ENCODE results near the gene IGF1R. TPM values are rescaled to one million over a fixed set of nuclear protein-coding genes. Genes with fewer than 3 reads are reported as not detected.

The IGF1R gene
- total and polyA plus RNA-seq, 2 of the 13 experiments (the other 11 are each of a cell fraction or from before 2014, with no cell fraction given) = 15.9 to 18.4 TPM

- no peak for TF ChIP-seq ARID3A (IDR thresholded peaks at IDR 0.05; ENCODE audit: low read depth, low read length)
- peak; percentile 19; the same call in 1 of the 2 replicates for TF ChIP-seq ATF7-NPFF (CRISPR knock-in tag; IDR thresholded peaks at IDR 0.05; ENCODE audit: low read depth)
- no peak for TF ChIP-seq IKZF1 (IDR thresholded peaks at IDR 0.05)
- no peak for TF ChIP-seq ADNP (CRISPR knock-in tag; IDR thresholded peaks at IDR 0.05)
- TF ChIP-seq, protein P1, sequence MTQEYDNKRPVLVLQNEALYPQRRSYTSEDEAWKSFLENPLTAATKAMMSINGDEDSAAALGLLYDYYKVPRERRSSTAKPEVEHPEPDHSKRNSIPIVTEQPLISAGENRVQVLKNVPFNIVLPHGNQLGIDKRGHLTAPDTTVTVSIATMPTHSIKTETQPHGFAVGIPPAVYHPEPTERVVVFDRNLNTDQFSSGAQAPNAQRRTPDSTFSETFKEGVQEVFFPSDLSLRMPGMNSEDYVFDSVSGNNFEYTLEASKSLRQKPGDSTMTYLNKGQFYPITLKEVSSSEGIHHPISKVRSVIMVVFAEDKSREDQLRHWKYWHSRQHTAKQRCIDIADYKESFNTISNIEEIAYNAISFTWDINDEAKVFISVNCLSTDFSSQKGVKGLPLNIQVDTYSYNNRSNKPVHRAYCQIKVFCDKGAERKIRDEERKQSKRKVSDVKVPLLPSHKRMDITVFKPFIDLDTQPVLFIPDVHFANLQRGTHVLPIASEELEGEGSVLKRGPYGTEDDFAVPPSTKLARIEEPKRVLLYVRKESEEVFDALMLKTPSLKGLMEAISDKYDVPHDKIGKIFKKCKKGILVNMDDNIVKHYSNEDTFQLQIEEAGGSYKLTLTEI (CRISPR knock-in tag; conservative IDR thresholded peaks at IDR 0.05) = no peak
- TF ChIP-seq, protein P2, sequence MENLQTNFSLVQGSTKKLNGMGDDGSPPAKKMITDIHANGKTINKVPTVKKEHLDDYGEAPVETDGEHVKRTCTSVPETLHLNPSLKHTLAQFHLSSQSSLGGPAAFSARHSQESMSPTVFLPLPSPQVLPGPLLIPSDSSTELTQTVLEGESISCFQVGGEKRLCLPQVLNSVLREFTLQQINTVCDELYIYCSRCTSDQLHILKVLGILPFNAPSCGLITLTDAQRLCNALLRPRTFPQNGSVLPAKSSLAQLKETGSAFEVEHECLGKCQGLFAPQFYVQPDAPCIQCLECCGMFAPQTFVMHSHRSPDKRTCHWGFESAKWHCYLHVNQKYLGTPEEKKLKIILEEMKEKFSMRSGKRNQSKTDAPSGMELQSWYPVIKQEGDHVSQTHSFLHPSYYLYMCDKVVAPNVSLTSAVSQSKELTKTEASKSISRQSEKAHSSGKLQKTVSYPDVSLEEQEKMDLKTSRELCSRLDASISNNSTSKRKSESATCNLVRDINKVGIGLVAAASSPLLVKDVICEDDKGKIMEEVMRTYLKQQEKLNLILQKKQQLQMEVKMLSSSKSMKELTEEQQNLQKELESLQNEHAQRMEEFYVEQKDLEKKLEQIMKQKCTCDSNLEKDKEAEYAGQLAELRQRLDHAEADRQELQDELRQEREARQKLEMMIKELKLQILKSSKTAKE (CRISPR knock-in tag; IDR thresholded peaks at IDR 0.05; ENCODE audit: borderline replicate concordance) = no peak
- TF ChIP-seq, protein P3, sequence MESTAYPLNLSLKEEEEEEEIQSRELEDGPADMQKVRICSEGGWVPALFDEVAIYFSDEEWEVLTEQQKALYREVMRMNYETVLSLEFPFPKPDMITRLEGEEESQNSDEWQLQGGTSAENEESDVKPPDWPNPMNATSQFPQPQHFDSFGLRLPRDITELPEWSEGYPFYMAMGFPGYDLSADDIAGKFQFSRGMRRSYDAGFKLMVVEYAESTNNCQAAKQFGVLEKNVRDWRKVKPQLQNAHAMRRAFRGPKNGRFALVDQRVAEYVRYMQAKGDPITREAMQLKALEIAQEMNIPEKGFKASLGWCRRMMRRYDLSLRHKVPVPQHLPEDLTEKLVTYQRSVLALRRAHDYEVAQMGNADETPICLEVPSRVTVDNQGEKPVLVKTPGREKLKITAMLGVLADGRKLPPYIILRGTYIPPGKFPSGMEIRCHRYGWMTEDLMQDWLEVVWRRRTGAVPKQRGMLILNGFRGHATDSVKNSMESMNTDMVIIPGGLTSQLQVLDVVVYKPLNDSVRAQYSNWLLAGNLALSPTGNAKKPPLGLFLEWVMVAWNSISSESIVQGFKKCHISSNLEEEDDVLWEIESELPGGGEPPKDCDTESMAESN (CRISPR knock-in tag; conservative IDR thresholded peaks at IDR 0.05) = peak; percentile 62; the same call in 1 of the 2 replicates
- no peak for TF ChIP-seq ZNF543 (CRISPR knock-in tag; IDR thresholded peaks at IDR 0.05)
- no peak for TF ChIP-seq GABPA (IDR thresholded peaks at IDR 0.05; ENCODE audit: low read depth, low read length)
- TF ChIP-seq GABPA (CRISPR knock-in tag; IDR thresholded peaks at IDR 0.05; ENCODE audit: low read depth) = no peak
- no peak for TF ChIP-seq RNF2 (conservative IDR thresholded peaks at IDR 0.05; ENCODE audit: low read depth)
- peak; percentile 55; the same call in 1 of the 2 replicates for TF ChIP-seq SP4 (CRISPR knock-in tag; IDR thresholded peaks at IDR 0.05)
- 0 out of 2 replicates have a peak, but pooled peaks have one; percentile 42 for TF ChIP-seq IRF9 (CRISPR knock-in tag; IDR thresholded peaks at IDR 0.05; ENCODE audit: borderline replicate concordance)
- no peak for TF ChIP-seq SIX4 (CRISPR knock-in tag; IDR thresholded peaks at IDR 0.05)
- TF ChIP-seq ZSCAN20 (CRISPR knock-in tag; IDR thresholded peaks at IDR 0.05; ENCODE audit: borderline replicate concordance) = no peak
- TF ChIP-seq MBNL3 (CRISPR knock-in tag; conservative IDR thresholded peaks at IDR 0.05) = no peak
- no peak for TF ChIP-seq ZNF549 (CRISPR knock-in tag; IDR thresholded peaks at IDR 0.05)
- peak; percentile 13; the same call in 1 of the 2 replicates for TF ChIP-seq ZNF180 (CRISPR knock-in tag; IDR thresholded peaks at IDR 0.05; ENCODE audit: borderline replicate concordance, low read depth)
- TF ChIP-seq ZNF44 (CRISPR knock-in tag; IDR thresholded peaks at IDR 0.05) = no peak
- 0 out of 2 replicates have a peak, but pooled peaks have one; percentile 31 for TF ChIP-seq BCL6 (CRISPR knock-in tag; IDR thresholded peaks at IDR 0.05)
Observed at GRCh38 chr15:98650417-98651035, 2.2 kb downstream of the IGF1R start (continued).
